ENCODE data around the gene RBFA.

DNA sequence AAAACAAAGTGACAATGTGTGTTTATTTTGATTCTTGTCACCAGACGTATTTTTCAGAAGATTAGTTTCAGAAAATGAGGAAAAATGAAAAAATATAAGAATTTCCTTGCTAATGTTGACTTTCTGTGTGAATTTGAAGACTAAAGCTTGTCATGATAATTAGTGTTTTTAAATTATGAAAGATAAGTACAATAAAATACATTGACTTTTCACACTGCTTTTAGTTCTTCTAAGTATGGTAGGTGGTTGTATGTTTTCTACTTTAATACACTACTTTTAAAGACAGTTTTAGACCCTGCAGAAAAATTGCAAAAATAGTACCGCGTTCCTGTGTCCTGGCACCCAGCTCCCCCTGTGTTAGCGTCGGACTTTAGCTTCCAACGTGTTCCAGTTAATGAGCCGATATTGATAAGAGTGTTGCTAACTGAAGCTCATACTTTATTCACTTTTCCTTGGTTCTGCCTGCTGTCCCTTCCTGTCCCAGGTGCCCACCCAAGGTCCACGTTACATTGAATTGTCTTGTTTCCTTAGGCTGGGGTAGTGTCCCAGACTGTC is 695 bp downstream of the RBFA start:
- TF ChIP-seq ZNF274 (IDR thresholded peaks at IDR 0.05; ENCODE audit: low read depth, low read length) (no peak), YY1 (IDR thresholded peaks at IDR 0.05; ENCODE audit: insufficient read depth, insufficient read length) (no peak), SUZ12 (IDR thresholded peaks at IDR 0.05; ENCODE audit: extremely low read depth, insufficient read depth, insufficient read length) (no peak)

Measured in NT2/D1 (cell line).